ENCODE data around the gene MVK. TPM values are rescaled to one million over a fixed set of nuclear protein-coding genes. Genes with fewer than 3 reads are reported as not detected.

Gene MVK
- polyA plus RNA-seq, 1 experiment = 4.7 TPM

DNA sequence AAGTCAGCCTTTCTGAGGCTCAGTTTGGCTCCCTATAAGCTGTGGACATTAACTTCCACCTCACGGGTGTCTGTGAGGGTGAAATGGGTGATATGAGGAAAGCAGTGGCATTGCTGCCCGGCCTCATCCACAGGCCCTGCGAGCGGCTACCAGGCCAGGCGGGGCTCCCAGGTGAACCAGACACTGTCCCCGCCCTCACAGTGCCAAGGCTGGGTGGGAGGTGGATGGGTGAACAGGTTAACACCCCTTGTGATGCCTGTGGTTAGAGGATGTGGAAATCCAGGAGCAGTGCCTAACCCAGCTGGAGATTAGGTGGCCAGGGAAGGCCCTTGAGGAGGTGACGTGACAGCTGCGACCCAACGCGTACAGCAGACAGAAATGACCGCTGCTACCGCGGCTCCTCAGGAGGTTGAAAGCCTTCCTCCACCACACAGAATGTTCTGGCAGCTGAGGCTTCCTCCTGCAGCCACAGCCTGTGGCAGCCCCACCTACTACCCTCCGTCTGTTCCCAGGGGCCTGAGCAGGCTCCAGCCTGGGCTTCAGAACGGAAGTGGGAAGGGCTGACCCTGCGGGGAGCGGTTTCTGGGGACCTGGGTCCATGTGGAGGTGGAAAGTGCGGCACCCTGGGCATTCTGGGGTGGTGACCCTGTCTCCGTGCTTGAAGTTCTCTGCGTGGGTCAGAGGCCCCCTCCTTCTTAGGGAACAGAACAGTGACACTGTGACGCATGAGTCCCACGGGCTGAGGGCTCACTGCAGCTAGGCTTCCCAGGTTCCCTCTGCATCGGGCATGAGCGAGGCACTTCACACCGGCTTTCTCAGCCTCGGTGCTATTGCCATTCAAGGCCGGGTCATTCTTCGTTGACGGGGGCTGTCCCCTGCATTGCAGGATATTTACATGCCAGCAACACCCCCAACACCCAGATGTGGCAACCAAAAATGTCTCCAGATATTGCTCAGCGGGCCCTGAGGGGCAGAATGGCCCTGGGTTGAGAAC lies 10.0 kb upstream of the MVK start:
- POLR2A ChIA-PET = no interaction called here
- peaks cover 3% of the 10 kb centered on the region; the same call in 1 of the 2 replicates for H3K9me3 ChIP-seq (ENCODE audit: control insufficient read depth, insufficient read depth, low read length)
- TF ChIP-seq, protein P1, sequence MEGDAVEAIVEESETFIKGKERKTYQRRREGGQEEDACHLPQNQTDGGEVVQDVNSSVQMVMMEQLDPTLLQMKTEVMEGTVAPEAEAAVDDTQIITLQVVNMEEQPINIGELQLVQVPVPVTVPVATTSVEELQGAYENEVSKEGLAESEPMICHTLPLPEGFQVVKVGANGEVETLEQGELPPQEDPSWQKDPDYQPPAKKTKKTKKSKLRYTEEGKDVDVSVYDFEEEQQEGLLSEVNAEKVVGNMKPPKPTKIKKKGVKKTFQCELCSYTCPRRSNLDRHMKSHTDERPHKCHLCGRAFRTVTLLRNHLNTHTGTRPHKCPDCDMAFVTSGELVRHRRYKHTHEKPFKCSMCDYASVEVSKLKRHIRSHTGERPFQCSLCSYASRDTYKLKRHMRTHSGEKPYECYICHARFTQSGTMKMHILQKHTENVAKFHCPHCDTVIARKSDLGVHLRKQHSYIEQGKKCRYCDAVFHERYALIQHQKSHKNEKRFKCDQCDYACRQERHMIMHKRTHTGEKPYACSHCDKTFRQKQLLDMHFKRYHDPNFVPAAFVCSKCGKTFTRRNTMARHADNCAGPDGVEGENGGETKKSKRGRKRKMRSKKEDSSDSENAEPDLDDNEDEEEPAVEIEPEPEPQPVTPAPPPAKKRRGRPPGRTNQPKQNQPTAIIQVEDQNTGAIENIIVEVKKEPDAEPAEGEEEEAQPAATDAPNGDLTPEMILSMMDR (IDR thresholded peaks at IDR 0.05; ENCODE audit: low read depth, low read length) = no peak
- H3K27me3 ChIP-seq (ENCODE audit: control insufficient read depth, insufficient read depth, low read length) = no peaks in the 10 kb centered on the region
- no peak overlapping the region for H3K27ac ChIP-seq (ENCODE audit: low read depth, low read length)
- CTCF ChIA-PET = no interaction called here
- DNase-seq (ENCODE audit: low read depth, low spot score) = no peak
- H3K4me3 ChIP-seq (ENCODE audit: low read depth, low read length) = no peak overlapping the region

DNA sequence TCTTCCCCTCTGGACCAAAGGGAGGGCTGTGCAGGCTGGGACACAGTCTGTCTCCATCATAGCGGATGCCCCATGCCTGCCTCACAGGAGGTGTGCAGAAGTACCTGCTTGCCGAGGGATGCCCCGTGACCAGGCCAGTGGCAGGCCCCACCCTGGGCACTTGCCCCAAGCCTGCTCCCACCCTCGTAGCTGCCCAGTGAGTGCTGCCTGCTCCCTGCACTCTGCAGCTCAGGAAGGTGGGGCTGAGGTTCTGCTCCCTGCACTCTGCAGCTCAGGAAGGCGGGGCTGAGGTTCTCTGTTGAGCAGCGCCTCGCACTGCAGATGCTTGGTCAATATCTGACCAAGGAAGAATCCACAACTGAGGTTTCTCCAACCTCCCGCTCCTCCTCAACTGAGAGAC lies 7.2 kb upstream of the MVK start:
- Histone ChIP-seq H3K4me3 (ENCODE audit: low read depth, low read length) (no peak overlapping the region), H3K27me3 (ENCODE audit: control insufficient read depth, insufficient read depth, low read length) (no peaks in the 10 kb centered on the region), H3K27ac (ENCODE audit: low read depth, low read length) (no peak overlapping the region), H3K9me3 (ENCODE audit: control insufficient read depth, insufficient read depth, low read length) (peaks cover 3% of the 10 kb centered on the region; the same call in 1 of the 2 replicates)
- no peak for DNase-seq (ENCODE audit: low read depth, low spot score)
- ChIA-PET POLR2A (no interaction called here), CTCF (interaction anchor here (2.2 kb wide), 1 partner anchor 31 kb away, joined by 11 read pairs; no protein-coding TSS in a partner anchor)
- TF ChIP-seq, protein P1 (IDR thresholded peaks at IDR 0.05; ENCODE audit: low read depth, low read length) = no peak

DNA sequence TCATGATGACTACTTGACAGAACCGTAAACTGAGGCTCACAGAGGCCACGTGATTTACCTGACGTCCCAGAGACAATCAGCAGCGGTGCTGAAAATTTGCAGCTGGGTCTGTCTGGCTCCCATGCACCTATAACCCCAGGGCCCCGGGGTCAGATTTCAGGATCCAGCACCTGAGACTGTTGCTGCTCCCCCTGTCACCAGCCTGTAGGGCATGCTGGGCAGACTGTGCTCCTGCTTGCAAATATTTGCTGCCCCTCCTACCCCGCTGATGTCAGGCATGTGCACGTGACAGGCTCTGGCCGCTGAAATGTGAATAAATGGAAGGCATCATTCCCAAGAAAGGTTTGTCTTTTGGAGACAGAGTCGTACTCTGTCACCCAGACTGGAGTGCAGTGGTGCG lies 6.3 kb upstream of the MVK start:
- TF ChIP-seq, protein P1 (IDR thresholded peaks at IDR 0.05; ENCODE audit: low read depth, low read length) = no peak
- no peaks in the 10 kb centered on the region for H3K9me3 ChIP-seq (ENCODE audit: control insufficient read depth, insufficient read depth, low read length)
- no peak for DNase-seq (ENCODE audit: low read depth, low spot score)
- no peak overlapping the region for H3K27ac ChIP-seq (ENCODE audit: low read depth, low read length)
- no peak overlapping the region for H3K4me3 ChIP-seq (ENCODE audit: low read depth, low read length)
- POLR2A ChIA-PET = no interaction called here
- H3K27me3 ChIP-seq (ENCODE audit: control insufficient read depth, insufficient read depth, low read length) = no peaks in the 10 kb centered on the region
- CTCF ChIA-PET = no interaction called here

DNA sequence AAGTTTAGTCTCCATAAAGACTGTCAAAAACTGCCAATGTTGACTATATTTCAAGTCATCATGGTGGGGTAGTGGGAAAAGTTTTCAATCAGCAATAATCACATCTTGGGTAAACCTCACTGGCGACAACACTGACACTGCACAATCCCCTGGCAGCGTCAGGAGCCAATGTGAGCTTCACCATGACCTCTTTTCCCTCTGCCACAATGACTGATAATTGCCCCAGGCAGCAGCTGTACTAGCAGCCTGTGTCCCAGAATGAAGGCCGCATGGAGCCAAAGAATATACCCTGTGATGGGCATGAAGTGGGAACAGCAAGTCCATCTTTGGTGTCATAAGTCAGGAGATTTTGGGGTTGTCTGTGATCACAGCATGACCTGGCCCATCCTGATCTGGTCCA lies 5.6 kb upstream of the MVK start:
- TF ChIP-seq, protein P1 (IDR thresholded peaks at IDR 0.05; ENCODE audit: low read depth, low read length) = no peak
- Histone ChIP-seq H3K9me3 (ENCODE audit: control insufficient read depth, insufficient read depth, low read length) (no peaks in the 10 kb centered on the region), H3K27me3 (ENCODE audit: control insufficient read depth, insufficient read depth, low read length) (no peaks in the 10 kb centered on the region), H3K27ac (ENCODE audit: low read depth, low read length) (no peak overlapping the region), H3K4me3 (ENCODE audit: low read depth, low read length) (no peak overlapping the region)
- ChIA-PET POLR2A (no interaction called here), CTCF (interaction anchor here (0.6 kb wide), 1 partner anchor 315 kb away, joined by 3 read pairs; no protein-coding TSS in a partner anchor)
- no peak for DNase-seq (ENCODE audit: low read depth, low spot score)

DNA sequence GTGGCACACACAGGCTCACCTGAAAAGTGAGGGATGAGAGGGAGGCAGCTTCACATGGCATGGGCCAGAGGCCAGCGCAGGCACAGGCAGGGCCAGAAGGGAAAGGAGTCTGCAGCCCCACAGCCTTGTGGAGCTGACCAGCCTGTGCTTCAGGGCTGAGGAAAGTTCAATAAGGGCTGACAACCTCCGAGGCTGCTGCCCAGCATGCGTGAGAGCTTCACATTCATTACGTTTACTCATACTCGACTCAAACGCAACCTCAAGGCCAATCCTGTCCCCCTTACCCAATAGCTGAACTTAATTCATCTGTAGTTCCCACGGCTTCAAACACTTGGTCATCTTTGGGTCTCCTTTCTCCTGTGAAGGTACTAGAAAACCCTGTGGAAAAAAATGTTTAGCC lies 5.1 kb upstream of the MVK start:
- ChIA-PET POLR2A (interaction anchor here (0.7 kb wide), 1 partner anchor 18 kb away, joined by 3 read pairs; no protein-coding TSS in a partner anchor), CTCF (no interaction called here)
- H3K4me3 ChIP-seq (ENCODE audit: low read depth, low read length) = no peak overlapping the region
- no peak overlapping the region for H3K27ac ChIP-seq (ENCODE audit: low read depth, low read length)
- no peak for DNase-seq (ENCODE audit: low read depth, low spot score)
- no peaks in the 10 kb centered on the region for H3K9me3 ChIP-seq (ENCODE audit: control insufficient read depth, insufficient read depth, low read length)
- TF ChIP-seq, protein P1 (IDR thresholded peaks at IDR 0.05; ENCODE audit: low read depth, low read length) = no peak
- no peaks in the 10 kb centered on the region for H3K27me3 ChIP-seq (ENCODE audit: control insufficient read depth, insufficient read depth, low read length)
